Activated naive CD8-positive, alpha-beta T cell treated with anti-CD3 and anti-CD28 coated beads, Interleukin-2, amount 10 ng/mL, durations not matched to agents 7 days and 5 days (primary cell): ENCODE results near the gene ADAMTS12. TPM values are rescaled to one million over a fixed set of nuclear protein-coding genes. Genes with fewer than 3 reads are reported as not detected.

Source experiments
- ATAC-seq: fragments of 150-1000 bp; cut with Tn5 transposase; one replicate; pipeline ENCODE4 v1.10.0; 2021; ENCODE audit warnings: low read depth, moderate library complexity
- POLR2A ChIA-PET: fragments of 350-600 bp; sonication (Branson Sonifier 250); formaldehyde crosslinking; loops from one replicate; lab custom pipeline; 2021; ENCODE audit warnings: antibody characterized with exemption; lab: Charles Lee
- DNase-seq: peaks from one replicate; pipeline ENCODE4 v3.0.0; 2021
- H3K27ac Mint-ChIP-seq: one replicate; pipeline ENCODE4 v1.8.0; 2022; ENCODE audit warnings: mild to moderate bottlenecking, mixed read lengths
- H3K27me3 Mint-ChIP-seq: one replicate; pipeline ENCODE4 v1.8.0; 2022; ENCODE audit warnings: mild to moderate bottlenecking, moderate library complexity, mixed read lengths
- H3K36me3 Mint-ChIP-seq: one replicate; pipeline ENCODE4 v1.8.0; 2021; ENCODE audit warnings: mild to moderate bottlenecking, mixed read lengths
- H3K4me1 Mint-ChIP-seq: one replicate; pipeline ENCODE4 v1.8.0; 2021; ENCODE audit warnings: mixed read lengths
- H3K4me3 Mint-ChIP-seq: one replicate; pipeline ENCODE4 v1.8.0; 2022; ENCODE audit warnings: mild to moderate bottlenecking, moderate library complexity, mixed read lengths
- H3K9me3 Mint-ChIP-seq: one replicate; pipeline ENCODE4 v1.8.0; 2021; ENCODE audit warnings: mixed read lengths
- total RNA-seq, 2 experiments: library from RNA; stranded (reverse); gene quantifications; one replicate each; pipeline ENCODE4 v1.2.3, GENCODE V29; 2021

The ADAMTS12 gene
- total RNA-seq, 2 experiments from 2014 or later, result not detected

- no peaks in the 10 kb centered on the region for H3K36me3 Mint-ChIP-seq
- H3K9me3 Mint-ChIP-seq, result peaks cover 1% of the 10 kb centered on the region
- POLR2A ChIA-PET, result no interaction called here
- peaks cover 5% of the 10 kb centered on the region for H3K4me1 Mint-ChIP-seq
- no peak overlapping the region for H3K27ac Mint-ChIP-seq
- peaks cover 4% of the 10 kb centered on the region for H3K27me3 Mint-ChIP-seq
- no peak overlapping the region for H3K4me3 Mint-ChIP-seq
- peak; percentile 36 for ATAC-seq
- DNase-seq, result no peak
Observed at GRCh38 chr5:33641744-33642505, 249.9 kb downstream of the ADAMTS12 start.

GRCh38 chr5:33639474-33639873 is 252.3 kb downstream of the ADAMTS12 start:
- DNase-seq (no peak), ATAC-seq (no peak)
- POLR2A ChIA-PET, result no interaction called here
- Mint-ChIP-seq H3K4me1 (peaks cover 5% of the 10 kb centered on the region), H3K27ac (no peak overlapping the region), H3K27me3 (peaks cover 4% of the 10 kb centered on the region), H3K9me3 (no peaks in the 10 kb centered on the region), H3K4me3 (no peak overlapping the region), H3K36me3 (no peaks in the 10 kb centered on the region)

- POLR2A ChIA-PET, result no interaction called here
- Mint-ChIP-seq H3K27ac (no peak overlapping the region), H3K4me1 (no peaks in the 10 kb centered on the region), H3K27me3 (no peaks in the 10 kb centered on the region), H3K4me3 (no peak overlapping the region), H3K36me3 (no peaks in the 10 kb centered on the region), H3K9me3 (no peaks in the 10 kb centered on the region)
- ATAC-seq, result no peak
- no peak for DNase-seq
Observed at GRCh38 chr5:33637011-33637410, 254.8 kb downstream of the ADAMTS12 start.

GRCh38 chr5:33635582-33635981 is 256.2 kb downstream of the ADAMTS12 start:
- Mint-ChIP-seq H3K27me3 (no peaks in the 10 kb centered on the region), H3K4me3 (no peak overlapping the region), H3K4me1 (no peaks in the 10 kb centered on the region), H3K9me3 (no peaks in the 10 kb centered on the region), H3K36me3 (no peaks in the 10 kb centered on the region), H3K27ac (no peak overlapping the region)
- DNase-seq, result no peak
- POLR2A ChIA-PET, result no interaction called here
- ATAC-seq, result no peak

GRCh38 chr5:33633699-33634098 is 258.1 kb downstream of the ADAMTS12 start:
- no peak for DNase-seq
- Mint-ChIP-seq H3K9me3 (no peaks in the 10 kb centered on the region), H3K4me3 (no peak overlapping the region), H3K27me3 (peaks cover 3% of the 10 kb centered on the region), H3K27ac (no peak overlapping the region), H3K4me1 (no peaks in the 10 kb centered on the region), H3K36me3 (no peaks in the 10 kb centered on the region)
- ATAC-seq, result no peak
- POLR2A ChIA-PET, result no interaction called here

- Mint-ChIP-seq H3K4me1 (no peaks in the 10 kb centered on the region), H3K27ac (no peak overlapping the region), H3K9me3 (no peaks in the 10 kb centered on the region), H3K27me3 (peaks cover 3% of the 10 kb centered on the region), H3K4me3 (no peak overlapping the region), H3K36me3 (no peaks in the 10 kb centered on the region)
- no peak for ATAC-seq
- no peak for DNase-seq
- POLR2A ChIA-PET, result no interaction called here
Observed at GRCh38 chr5:33631786-33632185, 260.0 kb downstream of the ADAMTS12 start.

- no peak for ATAC-seq
- Mint-ChIP-seq H3K9me3 (no peaks in the 10 kb centered on the region), H3K4me3 (no peak overlapping the region), H3K36me3 (no peaks in the 10 kb centered on the region), H3K4me1 (no peaks in the 10 kb centered on the region), H3K27ac (no peak overlapping the region), H3K27me3 (peaks cover 3% of the 10 kb centered on the region)
- POLR2A ChIA-PET, result no interaction called here
- DNase-seq, result no peak
Observed at GRCh38 chr5:33631139-33631538, 260.7 kb downstream of the ADAMTS12 start.

GRCh38 chr5:33629999-33630398 is 261.8 kb downstream of the ADAMTS12 start:
- H3K36me3 Mint-ChIP-seq, result no peaks in the 10 kb centered on the region
- no peak overlapping the region for H3K27ac Mint-ChIP-seq
- ATAC-seq (no peak), DNase-seq (no peak)
- H3K9me3 Mint-ChIP-seq, result no peaks in the 10 kb centered on the region
- POLR2A ChIA-PET, result no interaction called here
- no peaks in the 10 kb centered on the region for H3K4me1 Mint-ChIP-seq
- H3K27me3 Mint-ChIP-seq, result peaks cover 3% of the 10 kb centered on the region
- no peak overlapping the region for H3K4me3 Mint-ChIP-seq

GRCh38 chr5:33628796-33629195 is 263.0 kb downstream of the ADAMTS12 start:
- POLR2A ChIA-PET, result no interaction called here
- DNase-seq, result no peak
- no peaks in the 10 kb centered on the region for H3K9me3 Mint-ChIP-seq
- no peak for ATAC-seq
- H3K27me3 Mint-ChIP-seq, result peaks cover 7% of the 10 kb centered on the region
- H3K27ac Mint-ChIP-seq, result no peak overlapping the region
- no peaks in the 10 kb centered on the region for H3K4me1 Mint-ChIP-seq
- no peak overlapping the region for H3K4me3 Mint-ChIP-seq
- H3K36me3 Mint-ChIP-seq, result no peaks in the 10 kb centered on the region

- H3K27ac Mint-ChIP-seq, result no peak overlapping the region
- DNase-seq, result no peak
- ATAC-seq, result no peak
- H3K4me3 Mint-ChIP-seq, result no peak overlapping the region
- no peaks in the 10 kb centered on the region for H3K36me3 Mint-ChIP-seq
- POLR2A ChIA-PET, result no interaction called here
- H3K27me3 Mint-ChIP-seq, result peaks cover 11% of the 10 kb centered on the region
- H3K9me3 Mint-ChIP-seq, result no peaks in the 10 kb centered on the region
- H3K4me1 Mint-ChIP-seq, result no peaks in the 10 kb centered on the region
Observed at GRCh38 chr5:33621514-33621913, 270.3 kb downstream of the ADAMTS12 start.

GRCh38 chr5:33614039-33614438 is 277.8 kb downstream of the ADAMTS12 start:
- no peaks in the 10 kb centered on the region for H3K36me3 Mint-ChIP-seq
- H3K9me3 Mint-ChIP-seq, result no peaks in the 10 kb centered on the region
- H3K4me3 Mint-ChIP-seq, result no peak overlapping the region
- no peak for ATAC-seq
- DNase-seq, result no peak
- POLR2A ChIA-PET, result no interaction called here
- no peak overlapping the region for H3K27ac Mint-ChIP-seq
- no peaks in the 10 kb centered on the region for H3K4me1 Mint-ChIP-seq
- H3K27me3 Mint-ChIP-seq, result peaks cover 2% of the 10 kb centered on the region

GRCh38 chr5:33612386-33612785 is 279.4 kb downstream of the ADAMTS12 start:
- H3K4me3 Mint-ChIP-seq, result no peak overlapping the region
- POLR2A ChIA-PET, result no interaction called here
- H3K27ac Mint-ChIP-seq, result no peak overlapping the region
- H3K4me1 Mint-ChIP-seq, result no peaks in the 10 kb centered on the region
- DNase-seq (no peak), ATAC-seq (no peak)
- H3K27me3 Mint-ChIP-seq, result peaks cover 3% of the 10 kb centered on the region
- no peaks in the 10 kb centered on the region for H3K36me3 Mint-ChIP-seq
- H3K9me3 Mint-ChIP-seq, result no peaks in the 10 kb centered on the region

- H3K9me3 Mint-ChIP-seq, result no peaks in the 10 kb centered on the region
- H3K27me3 Mint-ChIP-seq, result peaks cover 3% of the 10 kb centered on the region
- H3K4me3 Mint-ChIP-seq, result no peak overlapping the region
- DNase-seq (no peak), ATAC-seq (no peak)
- no peak overlapping the region for H3K27ac Mint-ChIP-seq
- POLR2A ChIA-PET, result no interaction called here
- no peaks in the 10 kb centered on the region for H3K36me3 Mint-ChIP-seq
- no peaks in the 10 kb centered on the region for H3K4me1 Mint-ChIP-seq
Observed at GRCh38 chr5:33611877-33612276, 279.9 kb downstream of the ADAMTS12 start.

GRCh38 chr5:33608344-33609041 is 283.3 kb downstream of the ADAMTS12 start:
- H3K4me1 Mint-ChIP-seq, result no peaks in the 10 kb centered on the region
- ATAC-seq (no peak), DNase-seq (no peak)
- no peak overlapping the region for H3K4me3 Mint-ChIP-seq
- peaks cover 4% of the 10 kb centered on the region for H3K27me3 Mint-ChIP-seq
- no peaks in the 10 kb centered on the region for H3K36me3 Mint-ChIP-seq
- no peaks in the 10 kb centered on the region for H3K9me3 Mint-ChIP-seq
- POLR2A ChIA-PET, result no interaction called here
- H3K27ac Mint-ChIP-seq, result no peak overlapping the region
